Adrenal gland (tissue), 5 donors: Measurements from ENCODE around the gene MRRF.

ENCODE experiments used
- CTCF ChIP-seq, 6 experiments: fragments of 450-650 bp in 4 of 6; fragments of 200-600 bp in 2 of 6; sonication (generic) in 1 of 6; IDR thresholded peaks; 1 replicate in 5 of 6; 2 replicates in 1 of 6; pipeline versions ENCODE4 v1.5.1 to v1.8.0; 2016 to 2021; ENCODE audit warnings: antibody characterized with exemption in 6 of 6, mild to moderate bottlenecking in 2 of 6, moderate library complexity in 1 of 6
- POLR2A ChIP-seq, 2 donors: fragments of 450-650 bp; IDR thresholded peaks; one replicate each; pipeline ENCODE4 v1.6.1; 2017; ENCODE audit warnings: antibody characterized with exemption in 2 of 2, mild to moderate bottlenecking in 2 of 2, moderate library complexity in 1 of 2
- donor health status: DM: no; HTN: no; CAD: no.

GRCh38 chr9:122367774-122368460 lies 103.2 kb downstream of the MRRF start:
- TF ChIP-seq CTCF (IDR thresholded peaks at IDR 0.05): no peak
- no peak for TF ChIP-seq POLR2A (IDR thresholded peaks at IDR 0.05)
